ENCODE results near the gene CELF2.

Gene CELF2

DNA sequence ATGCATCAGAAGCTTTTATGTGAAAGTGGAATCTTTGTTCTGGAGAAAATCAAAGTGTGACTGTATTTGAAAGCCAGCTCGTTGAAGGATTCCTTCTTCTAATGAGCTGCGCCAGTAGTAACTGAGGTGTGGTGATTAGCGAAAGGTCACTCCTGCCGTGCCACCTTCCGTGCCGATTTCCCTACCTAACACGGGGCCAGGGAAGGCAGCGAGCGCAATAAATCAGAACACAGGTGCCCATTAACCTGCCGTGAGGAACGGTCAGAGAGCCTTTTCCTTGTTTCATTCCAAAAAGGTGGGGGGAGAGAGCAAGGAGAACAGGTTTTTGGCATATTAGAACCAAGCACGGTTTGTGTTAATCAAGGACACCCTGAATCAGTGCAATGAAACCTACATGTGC lies 258.0 kb downstream of the CELF2 start:
- TF ChIP-seq, protein P1, sequence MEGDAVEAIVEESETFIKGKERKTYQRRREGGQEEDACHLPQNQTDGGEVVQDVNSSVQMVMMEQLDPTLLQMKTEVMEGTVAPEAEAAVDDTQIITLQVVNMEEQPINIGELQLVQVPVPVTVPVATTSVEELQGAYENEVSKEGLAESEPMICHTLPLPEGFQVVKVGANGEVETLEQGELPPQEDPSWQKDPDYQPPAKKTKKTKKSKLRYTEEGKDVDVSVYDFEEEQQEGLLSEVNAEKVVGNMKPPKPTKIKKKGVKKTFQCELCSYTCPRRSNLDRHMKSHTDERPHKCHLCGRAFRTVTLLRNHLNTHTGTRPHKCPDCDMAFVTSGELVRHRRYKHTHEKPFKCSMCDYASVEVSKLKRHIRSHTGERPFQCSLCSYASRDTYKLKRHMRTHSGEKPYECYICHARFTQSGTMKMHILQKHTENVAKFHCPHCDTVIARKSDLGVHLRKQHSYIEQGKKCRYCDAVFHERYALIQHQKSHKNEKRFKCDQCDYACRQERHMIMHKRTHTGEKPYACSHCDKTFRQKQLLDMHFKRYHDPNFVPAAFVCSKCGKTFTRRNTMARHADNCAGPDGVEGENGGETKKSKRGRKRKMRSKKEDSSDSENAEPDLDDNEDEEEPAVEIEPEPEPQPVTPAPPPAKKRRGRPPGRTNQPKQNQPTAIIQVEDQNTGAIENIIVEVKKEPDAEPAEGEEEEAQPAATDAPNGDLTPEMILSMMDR (IDR thresholded peaks at IDR 0.05) = no peak

DNA sequence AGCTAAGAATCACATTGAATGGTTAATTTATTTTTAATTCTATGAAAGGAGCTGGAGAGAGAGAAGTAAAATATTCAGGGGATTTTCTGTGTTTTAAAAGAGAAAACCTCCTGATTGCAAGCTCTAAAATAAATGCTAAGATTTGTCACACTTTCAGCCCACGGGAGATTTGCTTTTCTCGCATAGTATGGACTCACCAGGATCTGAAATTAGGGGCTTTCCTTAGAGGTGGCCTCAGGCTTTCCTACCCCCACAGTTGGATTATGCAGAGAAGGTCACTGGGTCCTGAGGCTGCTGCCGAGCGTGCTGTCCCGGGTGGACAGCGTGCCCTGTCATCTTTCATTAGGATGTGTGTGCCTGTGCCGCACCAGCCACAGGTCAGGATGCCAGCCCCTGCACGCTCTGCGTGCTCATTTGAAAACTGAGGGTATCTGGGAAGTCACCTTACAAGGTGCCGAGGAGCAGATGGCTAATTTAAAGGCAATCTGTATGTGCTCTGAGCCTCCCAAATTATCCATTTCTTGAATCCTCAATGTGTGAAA lies 258.8 kb downstream of the CELF2 start:
- TF ChIP-seq, protein P1 (IDR thresholded peaks at IDR 0.05) = no peak

DNA sequence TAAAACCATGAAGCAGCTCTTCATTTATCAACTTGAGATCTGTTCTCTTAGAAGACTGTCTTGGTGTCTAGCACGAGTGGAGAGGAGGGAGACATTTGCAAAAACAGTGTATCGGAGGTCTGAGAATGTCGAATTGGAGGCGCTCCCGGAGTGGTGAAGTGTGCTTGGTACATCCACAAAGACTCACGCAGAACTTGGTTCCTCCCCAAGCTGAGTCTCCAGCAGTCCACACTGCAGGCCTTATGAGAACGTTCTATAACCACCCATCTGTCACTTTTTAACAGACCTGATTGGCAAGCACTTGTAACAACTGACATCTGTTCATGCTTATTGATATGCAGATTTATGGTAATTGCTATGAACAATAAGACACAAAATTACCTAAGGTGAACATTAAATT lies 261.6 kb downstream of the CELF2 start:
- TF ChIP-seq, protein P1 (IDR thresholded peaks at IDR 0.05) = no peak

DNA sequence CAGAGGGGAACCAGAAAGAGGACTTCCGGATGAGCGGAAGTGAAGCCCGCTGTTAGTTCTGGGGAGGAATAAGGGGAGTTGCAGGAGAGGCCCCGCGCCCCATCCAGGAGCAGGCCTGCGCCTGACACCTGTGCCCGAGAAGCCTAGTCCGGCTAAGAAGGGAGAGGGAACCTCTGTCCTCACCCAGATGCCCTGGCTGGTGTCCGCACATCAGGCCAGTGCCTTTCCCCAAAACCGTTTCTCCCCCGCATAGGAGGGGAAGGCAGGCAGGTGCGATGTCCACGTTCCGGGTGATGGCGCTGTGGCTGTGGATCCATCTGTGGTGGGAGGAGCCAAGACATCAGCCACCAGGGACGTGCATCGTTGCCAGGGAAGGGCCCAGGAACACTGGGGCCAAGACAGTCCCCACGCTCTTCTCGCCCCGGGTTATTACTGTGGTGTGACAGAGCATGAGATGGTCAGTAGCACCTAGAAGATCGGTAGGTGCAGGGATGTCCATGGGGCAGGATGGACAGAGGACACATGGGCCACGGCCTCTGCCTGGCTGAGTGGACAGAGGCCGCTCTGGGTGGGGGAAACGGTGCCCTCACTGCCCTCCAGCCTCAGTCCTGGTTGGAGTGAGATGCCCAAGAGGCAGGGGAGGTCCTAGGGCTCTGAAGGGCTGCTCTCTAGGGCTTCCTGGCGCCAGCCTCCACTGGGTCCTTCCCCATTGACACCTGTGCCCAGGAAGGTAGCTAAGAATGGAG lies 262.7 kb downstream of the CELF2 start:
- TF ChIP-seq, protein P1 (IDR thresholded peaks at IDR 0.05) = no peak

DNA sequence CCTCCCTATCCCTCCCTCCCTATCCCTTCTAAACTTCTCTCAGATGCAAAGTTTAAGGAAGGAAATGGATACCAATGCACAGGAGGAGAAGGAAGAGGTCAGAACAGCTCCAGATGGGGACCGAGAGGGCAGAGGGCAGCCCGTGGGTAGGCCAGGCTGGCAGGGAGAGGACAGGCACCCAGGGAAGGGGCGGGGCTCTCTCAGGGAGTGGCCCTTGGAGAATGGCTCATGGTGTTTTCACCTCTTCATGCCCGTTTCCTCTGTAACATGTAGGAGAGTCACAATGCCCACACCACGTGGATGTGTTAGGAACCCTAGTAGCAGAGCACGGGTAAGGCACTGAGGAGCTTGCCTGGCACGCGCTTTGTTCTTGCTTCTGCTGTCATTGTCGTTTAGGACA lies 264.5 kb downstream of the CELF2 start:
- TF ChIP-seq, protein P1 (IDR thresholded peaks at IDR 0.05) = no peak

DNA sequence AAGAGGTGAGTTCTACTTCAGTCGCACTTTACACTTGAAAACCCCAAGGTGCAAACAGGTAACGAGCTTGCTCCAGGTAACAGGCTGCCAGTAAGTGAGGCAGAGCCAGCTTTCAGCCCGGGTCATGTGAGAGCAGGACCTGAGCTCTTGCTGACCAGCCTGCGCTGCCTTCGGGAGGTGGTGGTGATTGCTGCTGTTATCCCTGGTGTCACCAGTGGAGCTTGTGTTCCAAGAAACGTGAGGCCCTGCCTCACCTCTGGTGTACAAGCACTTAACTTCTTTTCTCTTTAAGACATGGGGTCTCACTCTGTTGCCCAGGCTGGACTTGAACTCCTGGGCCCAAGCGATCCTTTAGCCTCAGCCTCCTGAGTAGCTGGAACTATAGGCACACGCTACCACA lies 265.0 kb downstream of the CELF2 start:
- TF ChIP-seq, protein P1 (IDR thresholded peaks at IDR 0.05) = no peak

DNA sequence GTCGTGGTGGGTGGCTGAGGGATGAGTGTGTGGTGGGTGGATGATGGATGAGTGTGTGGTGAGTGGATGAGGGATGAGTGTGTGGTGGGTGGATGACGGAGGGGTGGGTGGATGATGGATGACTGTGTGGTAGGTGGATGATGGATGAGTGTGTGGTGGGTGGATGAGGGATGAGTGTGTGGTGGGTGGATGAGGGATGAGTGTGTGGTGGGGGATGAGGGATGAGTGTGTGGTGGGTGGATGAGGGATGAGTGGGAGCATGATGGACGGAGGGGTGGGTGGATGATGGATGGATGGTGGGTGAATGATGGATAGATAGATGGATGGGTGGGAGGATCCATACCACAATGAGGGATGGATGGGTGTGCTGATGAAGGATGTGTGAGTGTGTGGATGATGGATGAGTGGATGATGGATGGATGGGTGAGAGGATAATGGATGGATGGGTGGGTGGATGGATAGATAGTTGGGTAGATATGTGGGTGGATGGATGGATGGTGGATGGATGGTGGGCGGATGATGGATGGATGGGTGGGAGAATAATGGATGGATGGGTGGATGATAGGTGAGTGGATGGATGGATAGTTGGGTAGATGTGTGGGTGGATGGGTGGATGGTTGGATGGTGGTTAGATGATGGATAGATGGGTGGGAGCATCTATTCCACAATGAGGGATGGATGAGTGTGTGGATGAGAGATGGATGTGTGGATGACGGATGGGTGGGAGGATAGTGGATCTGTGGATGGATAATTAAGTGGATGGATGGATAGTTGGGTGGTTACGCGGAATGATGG lies 266.8 kb downstream of the CELF2 start:
- TF ChIP-seq, protein P1 (IDR thresholded peaks at IDR 0.05) = no peak

Data from LNCAP (cell line).